Sigmoid colon (tissue), 4 donors: ENCODE measurements around the gene PRMT6.

Source experiments
- EP300 ChIP-seq, 4 donors: sonication (generic); formaldehyde crosslinking; IDR thresholded peaks; one replicate each; pipeline ENCODE4 v1.6.1; 2017; ENCODE audit warnings: antibody characterized with exemption in 4 of 4
- POLR2AphosphoS5 ChIP-seq, 4 donors: sonication (generic); formaldehyde crosslinking; IDR thresholded peaks; one replicate each; pipeline ENCODE4 v1.6.1; 2017; ENCODE audit warnings: antibody characterized with exemption in 4 of 4
- TF ChIP-seq, protein P1 (sequence below), 4 experiments: fragments of 450-650 bp in 3 of 4; fragments of 200-600 bp in 1 of 4; IDR thresholded peaks; one replicate each; pipeline ENCODE4 v1.5.1; 2016 to 2019; ENCODE audit warnings: antibody characterized with exemption in 4 of 4, mild to moderate bottlenecking in 3 of 4, moderate library complexity in 2 of 4

DNA sequence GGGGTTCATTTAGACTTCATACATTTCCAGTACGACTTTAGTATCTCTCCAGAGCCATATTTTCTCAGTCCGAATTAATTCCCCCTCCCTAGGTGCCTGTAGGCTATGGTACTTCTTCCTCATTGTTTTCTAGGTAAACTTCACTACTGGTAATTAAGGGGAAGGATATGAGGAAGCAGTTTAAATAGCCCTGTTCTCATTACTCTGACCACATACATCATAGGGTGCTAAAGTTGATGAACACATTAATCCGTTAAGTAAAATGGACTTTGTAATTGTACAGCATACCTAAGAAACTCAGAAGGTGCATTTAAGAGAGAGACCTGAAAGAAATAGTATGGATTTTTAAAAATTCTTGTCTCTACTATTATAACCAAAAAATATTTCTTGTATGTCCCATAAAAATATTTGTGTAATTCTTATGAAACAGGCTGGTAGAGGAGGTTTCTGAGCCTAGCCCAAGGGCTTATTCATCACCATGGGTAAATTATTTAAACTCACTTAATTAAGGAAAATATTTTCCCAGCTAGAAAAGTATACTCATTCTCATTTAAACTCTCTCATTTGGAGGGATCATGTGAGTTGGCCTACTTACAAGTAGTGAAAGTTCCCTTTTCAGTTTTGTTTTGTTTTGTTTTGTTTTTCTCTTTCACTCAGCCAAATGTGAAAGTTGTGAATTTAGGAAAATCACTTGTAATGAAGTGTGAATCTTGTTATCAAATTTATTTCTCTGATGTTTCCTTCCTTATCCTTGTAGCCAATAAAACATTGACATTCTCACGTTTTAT lies 2.0 kb downstream of the PRMT6 start:
- TF ChIP-seq, protein P1, sequence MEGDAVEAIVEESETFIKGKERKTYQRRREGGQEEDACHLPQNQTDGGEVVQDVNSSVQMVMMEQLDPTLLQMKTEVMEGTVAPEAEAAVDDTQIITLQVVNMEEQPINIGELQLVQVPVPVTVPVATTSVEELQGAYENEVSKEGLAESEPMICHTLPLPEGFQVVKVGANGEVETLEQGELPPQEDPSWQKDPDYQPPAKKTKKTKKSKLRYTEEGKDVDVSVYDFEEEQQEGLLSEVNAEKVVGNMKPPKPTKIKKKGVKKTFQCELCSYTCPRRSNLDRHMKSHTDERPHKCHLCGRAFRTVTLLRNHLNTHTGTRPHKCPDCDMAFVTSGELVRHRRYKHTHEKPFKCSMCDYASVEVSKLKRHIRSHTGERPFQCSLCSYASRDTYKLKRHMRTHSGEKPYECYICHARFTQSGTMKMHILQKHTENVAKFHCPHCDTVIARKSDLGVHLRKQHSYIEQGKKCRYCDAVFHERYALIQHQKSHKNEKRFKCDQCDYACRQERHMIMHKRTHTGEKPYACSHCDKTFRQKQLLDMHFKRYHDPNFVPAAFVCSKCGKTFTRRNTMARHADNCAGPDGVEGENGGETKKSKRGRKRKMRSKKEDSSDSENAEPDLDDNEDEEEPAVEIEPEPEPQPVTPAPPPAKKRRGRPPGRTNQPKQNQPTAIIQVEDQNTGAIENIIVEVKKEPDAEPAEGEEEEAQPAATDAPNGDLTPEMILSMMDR (IDR thresholded peaks at IDR 0.05): no peak
- TF ChIP-seq EP300 (IDR thresholded peaks at IDR 0.05) (no peak), POLR2AphosphoS5 (IDR thresholded peaks at IDR 0.05) (no peak)
